K562 (cell line): Measurements from ENCODE around the gene TXLNB. TPM values are rescaled to one million over a fixed set of nuclear protein-coding genes. Genes with fewer than 3 reads are reported as not detected.

Experiments
- GABPA ChIP-seq: fragments of 200-800 bp; sonication (Bioruptor generic); conservative IDR thresholded peaks from 2 replicates; pipeline ENCODE4 v1.6.1; 2016; ENCODE audit warnings: low read depth, missing genetic modification characterization, missing compliant biosample characterization
- PYGO2 ChIP-seq: fragments of 450-650 bp; IDR thresholded peaks from 2 replicates; pipeline ENCODE4 v1.6.1; 2016; ENCODE audit warnings: mild to moderate bottlenecking, missing genetic modification characterization, moderate library complexity, missing compliant biosample characterization
- RBM15 ChIP-seq: fragments of 200-400 bp; formaldehyde crosslinking; IDR thresholded peaks from 2 replicates; pipeline ENCODE4 v1.6.1; 2018; ENCODE audit warnings: mild to moderate bottlenecking, low read length, moderate library complexity; ENCODE audit not compliant: insufficient read depth
- RERE ChIP-seq: sonication (generic); formaldehyde crosslinking; IDR thresholded peaks from 2 replicates; pipeline ENCODE4 v1.8.0; 2023; ENCODE audit warnings: missing genetic modification reagents, mild to moderate bottlenecking, borderline replicate concordance
- RFX5 ChIP-seq: IDR thresholded peaks from 2 replicates; pipeline ENCODE4 v1.6.1; 2011; ENCODE audit warnings: low read depth, mild to moderate bottlenecking, improper control_type of control experiment, low read length
- SMAD3 ChIP-seq: fragments of 450-650 bp; formaldehyde crosslinking; conservative IDR thresholded peaks from 2 replicates; pipeline ENCODE4 v1.4.0; 2020; ENCODE audit warnings: mild to moderate bottlenecking
- ZNF75A ChIP-seq: fragments of 450-650 bp; formaldehyde crosslinking; IDR thresholded peaks from 2 replicates; pipeline ENCODE4 v1.4.0; 2020; ENCODE audit warnings: mild to moderate bottlenecking
- polyA plus RNA-seq, 8 experiments: library from polyadenylated mRNA; depleted of rRNA in 4 of 8; stranded (reverse) in 5 of 8; unstranded in 3 of 8; fragments of >200 nt; fragmentation: Nextera tagmentation in 2 of 8; fragmentation: Illumina TruSeq in 1 of 8; extraction: Ambion mirVana in 2 of 8; extraction: Trizol in 1 of 8; gene quantifications; 2 replicates each; pipeline versions ENCODE4 v1.2.1 to v1.2.3, GENCODE V29; 2011 to 2014; ENCODE audit warnings: inconsistent platforms in 1 of 8, missing spikeins in 1 of 8
- total RNA-seq, 7 experiments: library from RNA; depleted of rRNA in 6 of 7; stranded (reverse); fragments of >200 nt in 6 of 7; fragmentation: Illumina TruSeq in 2 of 7; extraction: Trizol in 2 of 7; gene quantifications; 2 replicates each; pipeline versions ENCODE4 v1.2.1 to v1.2.3, GENCODE V29; 2011 to 2021; ENCODE audit warnings: low replicate concordance in 1 of 7
- TF ChIP-seq, protein P1 (sequence below): fragments of 250-450 bp; sonication (Bioruptor Pico); IDR thresholded peaks from 2 replicates; pipeline ENCODE4 v1.6.1; 2021; ENCODE audit warnings: mild to moderate bottlenecking

Gene TXLNB
- total and polyA plus RNA-seq, 9 of the 15 experiments (the other 6 are each of a cell fraction or from before 2014, with no cell fraction given), result not detected

GRCh38 chr6:139277587-139277986 is 14.2 kb downstream of the TXLNB start (continued):
- TF ChIP-seq, protein P1, sequence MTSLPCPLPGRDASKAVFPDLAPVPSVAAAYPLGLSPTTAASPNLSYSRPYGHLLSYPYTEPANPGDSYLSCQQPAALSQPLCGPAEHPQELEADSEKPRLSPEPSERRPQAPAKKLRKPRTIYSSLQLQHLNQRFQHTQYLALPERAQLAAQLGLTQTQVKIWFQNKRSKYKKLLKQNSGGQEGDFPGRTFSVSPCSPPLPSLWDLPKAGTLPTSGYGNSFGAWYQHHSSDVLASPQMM (CRISPR knock-in tag), result no peak
- TF ChIP-seq ZNF75A (CRISPR knock-in tag) (no peak), SMAD3 (no peak), PYGO2 (tag) (no peak), RBM15 (no peak), RERE (CRISPR knock-in tag) (no peak), GABPA (tag) (no peak), RFX5 (no peak)
